ENCODE data around the gene PDZRN3.

- TF ChIP-seq EZH2 (IDR thresholded peaks at IDR 0.05; ENCODE audit: insufficient read depth, poor library complexity, severe bottlenecking) (no peak), EZH2phosphoT487 (IDR thresholded peaks at IDR 0.05; ENCODE audit: insufficient read depth, low read depth) (no peak)
These were observed 209.6 kb downstream of the PDZRN3 start for GRCh38 chr3:73415118-73415517.
